HFF-Myc (cell line): Measurements from ENCODE around the gene PDE11A.

Source experiments
- DNase-seq: peaks from one replicate; pipeline ENCODE4 v3.0.0-alpha.2; 2011; ENCODE audit warnings: low read depth; ENCODE audit errors: extremely low read depth
- H3K4me3 ChIP-seq: replicated peaks from 2 replicates; pipeline ENCODE4 v1.5.1; 2011; ENCODE audit warnings: low read depth, mild to moderate bottlenecking, control low read depth, low read length
- TF ChIP-seq, protein P1 (sequence below): IDR thresholded peaks from 2 replicates; pipeline ENCODE4 v1.5.1; 2012; ENCODE audit warnings: mild to moderate bottlenecking, low read depth, low read length, control low read depth; ENCODE audit errors: missing control alignments

The PDE11A gene

DNA sequence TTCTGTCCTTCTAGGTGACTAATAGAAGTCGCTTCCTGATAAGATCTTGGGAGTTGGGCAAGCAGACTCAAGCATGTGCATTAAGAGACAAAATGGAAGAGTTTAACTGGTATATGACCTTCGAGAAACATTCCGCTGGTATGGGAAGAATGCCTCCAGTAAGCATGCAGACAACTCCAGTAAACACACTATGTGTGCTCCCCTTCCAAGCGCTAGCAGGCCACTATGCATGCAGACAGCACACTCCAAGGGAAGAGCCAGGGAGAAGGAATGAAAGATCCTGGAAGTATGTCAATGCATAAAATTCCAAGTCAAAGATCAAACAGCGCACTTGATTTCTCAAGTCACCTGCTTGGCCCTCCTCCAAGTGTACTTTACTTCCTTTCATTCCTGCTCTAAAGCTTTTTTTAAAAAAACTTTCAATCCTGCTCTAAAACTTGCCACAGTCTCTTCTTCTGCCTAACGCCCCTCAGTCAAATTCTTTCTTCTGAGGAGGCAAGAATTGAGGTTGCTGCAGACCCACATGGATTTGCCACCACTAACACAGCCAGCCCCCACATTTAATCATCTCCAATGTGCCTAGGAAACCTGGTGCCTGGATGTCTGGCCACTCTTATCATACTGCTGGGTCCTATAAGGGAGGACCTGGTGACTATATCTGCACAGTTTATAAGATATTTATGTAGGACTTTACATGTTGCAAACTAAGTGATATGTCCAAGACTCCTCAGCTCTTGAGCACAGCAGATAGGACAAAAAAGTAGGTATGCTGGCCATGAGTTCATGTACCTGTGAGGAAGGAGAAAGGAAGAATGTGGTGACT, 239.8 kb downstream of the PDE11A start:
- DNase-seq: no peak

DNA sequence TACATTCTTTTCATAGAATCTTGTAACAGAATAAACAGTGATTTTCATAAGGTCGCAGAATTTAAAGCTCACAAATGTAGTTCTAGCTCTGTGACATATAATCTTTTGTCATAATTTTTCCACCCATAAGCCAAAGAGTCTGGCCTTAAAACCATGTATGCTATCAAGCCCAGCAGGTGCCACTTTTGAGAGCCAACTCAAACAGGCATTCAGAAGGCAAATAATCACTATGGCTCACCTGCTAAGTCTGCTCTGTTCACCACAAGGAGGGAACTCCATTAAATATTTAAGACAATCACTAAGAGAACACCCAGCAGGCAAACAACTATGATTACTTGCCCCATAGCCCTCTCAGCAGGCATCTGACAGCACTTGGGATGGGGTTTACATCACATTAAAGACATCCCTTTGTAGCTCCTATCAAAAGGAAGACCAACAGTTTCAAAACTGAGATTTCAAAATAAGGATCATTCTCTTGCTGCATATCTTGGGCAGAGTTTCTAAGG, 241.6 kb downstream of the PDE11A start:
- TF ChIP-seq, protein P1, sequence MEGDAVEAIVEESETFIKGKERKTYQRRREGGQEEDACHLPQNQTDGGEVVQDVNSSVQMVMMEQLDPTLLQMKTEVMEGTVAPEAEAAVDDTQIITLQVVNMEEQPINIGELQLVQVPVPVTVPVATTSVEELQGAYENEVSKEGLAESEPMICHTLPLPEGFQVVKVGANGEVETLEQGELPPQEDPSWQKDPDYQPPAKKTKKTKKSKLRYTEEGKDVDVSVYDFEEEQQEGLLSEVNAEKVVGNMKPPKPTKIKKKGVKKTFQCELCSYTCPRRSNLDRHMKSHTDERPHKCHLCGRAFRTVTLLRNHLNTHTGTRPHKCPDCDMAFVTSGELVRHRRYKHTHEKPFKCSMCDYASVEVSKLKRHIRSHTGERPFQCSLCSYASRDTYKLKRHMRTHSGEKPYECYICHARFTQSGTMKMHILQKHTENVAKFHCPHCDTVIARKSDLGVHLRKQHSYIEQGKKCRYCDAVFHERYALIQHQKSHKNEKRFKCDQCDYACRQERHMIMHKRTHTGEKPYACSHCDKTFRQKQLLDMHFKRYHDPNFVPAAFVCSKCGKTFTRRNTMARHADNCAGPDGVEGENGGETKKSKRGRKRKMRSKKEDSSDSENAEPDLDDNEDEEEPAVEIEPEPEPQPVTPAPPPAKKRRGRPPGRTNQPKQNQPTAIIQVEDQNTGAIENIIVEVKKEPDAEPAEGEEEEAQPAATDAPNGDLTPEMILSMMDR: no peak
- DNase-seq: no peak

More for the DNA sequence above, 239.8 kb downstream of the PDE11A start:
- H3K4me3 ChIP-seq: no peak overlapping the region
- TF ChIP-seq, protein P1: no peak

GRCh38 chr2:177828557-177828956, 244.0 kb downstream of the PDE11A start:
- H3K4me3 ChIP-seq: no peak overlapping the region
- TF ChIP-seq, protein P1: no peak
- no peak for DNase-seq

More for the DNA sequence above, 241.6 kb downstream of the PDE11A start:
- H3K4me3 ChIP-seq: no peak overlapping the region

- no peak for DNase-seq
- TF ChIP-seq, protein P1: no peak
- H3K4me3 ChIP-seq: no peak overlapping the region
Measured at GRCh38 chr2:177826897-177827296, 245.7 kb downstream of the PDE11A start.

- H3K4me3 ChIP-seq: no peak overlapping the region
- TF ChIP-seq, protein P1: no peak
- DNase-seq: no peak
Measured at GRCh38 chr2:177822941-177823340, 249.6 kb downstream of the PDE11A start.

DNA sequence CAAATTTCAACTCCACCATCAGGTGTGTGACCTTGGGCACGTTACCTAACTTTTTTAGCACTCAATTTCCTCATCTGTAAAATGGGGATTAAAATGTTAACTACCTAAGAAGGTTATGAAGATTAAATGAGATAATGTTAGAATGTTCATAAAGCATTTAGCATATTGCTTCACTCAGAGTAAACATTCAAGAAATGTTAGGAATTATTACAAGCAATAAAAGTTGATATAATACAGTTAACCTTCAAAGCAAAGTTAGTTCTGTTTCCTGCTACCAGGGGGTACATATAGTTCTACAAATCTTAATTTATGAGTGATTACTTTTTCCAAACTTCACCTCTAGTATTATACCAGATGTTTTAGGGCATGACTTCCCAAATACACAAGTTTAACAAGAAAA, 254.2 kb downstream of the PDE11A start:
- DNase-seq: no peak
- no peak overlapping the region for H3K4me3 ChIP-seq
- TF ChIP-seq, protein P1: no peak
